ENCODE results near the gene C6orf132. TPM values are rescaled to one million over a fixed set of nuclear protein-coding genes. Genes with fewer than 3 reads are reported as not detected.
A peak's percentile ranks its signal among the peaks of the same experiment; 100 is the strongest.

Gene C6orf132
- total RNA-seq, 1 experiment from 2014 or later = 66.0 TPM

GRCh38 chr6:42112351-42112750 is 30.1 kb downstream of the C6orf132 start:
- ChIA-PET POLR2A (ENCODE audit: unreplicated experiment) (no interaction called here), CTCF (no interaction called here)
- H2AFZ ChIP-seq (ENCODE audit: low read length) = no peak overlapping the region
- H3K36me3 ChIP-seq (ENCODE audit: low read depth, low read length) = peaks cover 9% of the 10 kb centered on the region
- H3K9me3 ChIP-seq (ENCODE audit: low read length) = no peaks in the 10 kb centered on the region
- no peak for ATAC-seq
- H3K27ac ChIP-seq (ENCODE audit: low read length) = no peak overlapping the region
- no peak for TF ChIP-seq CTCF (conservative IDR thresholded peaks at IDR 0.05; ENCODE audit: low read depth, low read length)
- no peak for TF ChIP-seq EZH2phosphoT487 (IDR thresholded peaks at IDR 0.05; ENCODE audit: borderline replicate concordance, low read length)
- H3K4me2 ChIP-seq (ENCODE audit: low read length) = no peak overlapping the region
- intact Hi-C loops (cut with micrococcal nuclease) = no loop called here
- no peak overlapping the region for H3K9ac ChIP-seq (ENCODE audit: low read length)
- no peak overlapping the region for H3K4me3 ChIP-seq (ENCODE audit: low read length)
- no peaks in the 10 kb centered on the region for H4K20me1 ChIP-seq (ENCODE audit: low read length)
- peaks cover 3% of the 10 kb centered on the region for H3F3A ChIP-seq (ENCODE audit: low read length, unreplicated experiment)
- H3K79me2 ChIP-seq (ENCODE audit: low read length) = peaks cover 25% of the 10 kb centered on the region
- H3K9me2 ChIP-seq (replicated peaks; ENCODE audit: low read length) = no peaks in the 10 kb centered on the region
- DNase-seq = no peak
- no peaks in the 10 kb centered on the region for H3K27me3 ChIP-seq (ENCODE audit: low read length)
- peaks cover 32% of the 10 kb centered on the region for H3K4me1 ChIP-seq (ENCODE audit: insufficient read depth, low read length)
- BruUV-seq (replicated peaks) = no TSS peak

- Histone ChIP-seq H4K20me1 (ENCODE audit: low read length) (no peaks in the 10 kb centered on the region), H3K27ac (ENCODE audit: low read length) (no peak overlapping the region), H2AFZ (ENCODE audit: low read length) (no peak overlapping the region), H3K4me3 (ENCODE audit: low read length) (no peak overlapping the region), H3K4me1 (ENCODE audit: insufficient read depth, low read length) (peaks cover 24% of the 10 kb centered on the region), H3K9me3 (ENCODE audit: low read length) (no peaks in the 10 kb centered on the region), H3F3A (ENCODE audit: low read length, unreplicated experiment) (peaks cover 3% of the 10 kb centered on the region), H3K36me3 (ENCODE audit: low read depth, low read length) (peaks cover 10% of the 10 kb centered on the region), H3K9ac (ENCODE audit: low read length) (no peak overlapping the region), H3K4me2 (ENCODE audit: low read length) (no peak overlapping the region), H3K9me2 (replicated peaks; ENCODE audit: low read length) (no peaks in the 10 kb centered on the region), H3K79me2 (ENCODE audit: low read length) (peaks cover 18% of the 10 kb centered on the region), H3K27me3 (ENCODE audit: low read length) (no peaks in the 10 kb centered on the region)
- DNase-seq = peak; percentile 46
- no TSS peak for BruUV-seq (replicated peaks)
- TF ChIP-seq EZH2 (IDR thresholded peaks at IDR 0.05; ENCODE audit: low read length, unreplicated experiment) = no peak
- no peak for TF ChIP-seq CTCF (conservative IDR thresholded peaks at IDR 0.05; ENCODE audit: low read depth, low read length)
- no peak for TF ChIP-seq EZH2phosphoT487 (IDR thresholded peaks at IDR 0.05; ENCODE audit: borderline replicate concordance, low read length)
- CTCF ChIA-PET = no interaction called here
- intact Hi-C loops (cut with micrococcal nuclease) = no loop called here
- ATAC-seq = peak; percentile 7; the same call in 1 of the 2 replicates
- POLR2A ChIA-PET (ENCODE audit: unreplicated experiment) = interaction anchor here (0.6 kb wide), 1 partner anchor 92 kb away, joined by 6 read pairs; no protein-coding TSS in a partner anchor
Observed at GRCh38 chr6:42110683-42111082, 31.7 kb downstream of the C6orf132 start.

- Histone ChIP-seq H3K4me1 (ENCODE audit: insufficient read depth, low read length) (peaks cover 8% of the 10 kb centered on the region), H3F3A (ENCODE audit: low read length, unreplicated experiment) (peaks cover 3% of the 10 kb centered on the region), H3K27ac (ENCODE audit: low read length) (no peak overlapping the region), H2AFZ (ENCODE audit: low read length) (no peak overlapping the region), H4K20me1 (ENCODE audit: low read length) (no peaks in the 10 kb centered on the region), H3K79me2 (ENCODE audit: low read length) (peaks cover 14% of the 10 kb centered on the region), H3K9me2 (replicated peaks; ENCODE audit: low read length) (no peaks in the 10 kb centered on the region), H3K9me3 (ENCODE audit: low read length) (no peaks in the 10 kb centered on the region), H3K4me3 (ENCODE audit: low read length) (no peak overlapping the region), H3K9ac (ENCODE audit: low read length) (no peak overlapping the region), H3K4me2 (ENCODE audit: low read length) (no peak overlapping the region), H3K27me3 (ENCODE audit: low read length) (no peaks in the 10 kb centered on the region), H3K36me3 (ENCODE audit: low read depth, low read length) (peaks cover 15% of the 10 kb centered on the region)
- no peak for TF ChIP-seq EZH2phosphoT487 (IDR thresholded peaks at IDR 0.05; ENCODE audit: borderline replicate concordance, low read length)
- no peak for TF ChIP-seq CTCF (conservative IDR thresholded peaks at IDR 0.05; ENCODE audit: low read depth, low read length)
- no peak for TF ChIP-seq EZH2 (IDR thresholded peaks at IDR 0.05; ENCODE audit: low read length, unreplicated experiment)
- CTCF ChIA-PET = no interaction called here
- no peak for ATAC-seq
- POLR2A ChIA-PET (ENCODE audit: unreplicated experiment) = no interaction called here
- intact Hi-C loops (cut with micrococcal nuclease) = no loop called here
- no peak for DNase-seq
- BruUV-seq (replicated peaks) = no TSS peak
Observed at GRCh38 chr6:42108071-42108470, 34.3 kb downstream of the C6orf132 start.

Measured in PC-3 (cell line).